GM18907 (cell line): Measurements from ENCODE around the gene KRTAP12-4.
"Not testable (repeated sequence)": the region's sequence is repeated elsewhere in the genome, so short reads cannot be mapped to it uniquely, and the experiment has no call there.

Experiments
- ATAC-seq: cut with Tn5 transposase; IDR thresholded peaks from one replicate; pipeline ENCODE4 v1.9.1; 2021; ENCODE audit warnings: mild to moderate bottlenecking, moderate library complexity; ENCODE audit not compliant: unreplicated experiment

The KRTAP12-4 gene

DNA sequence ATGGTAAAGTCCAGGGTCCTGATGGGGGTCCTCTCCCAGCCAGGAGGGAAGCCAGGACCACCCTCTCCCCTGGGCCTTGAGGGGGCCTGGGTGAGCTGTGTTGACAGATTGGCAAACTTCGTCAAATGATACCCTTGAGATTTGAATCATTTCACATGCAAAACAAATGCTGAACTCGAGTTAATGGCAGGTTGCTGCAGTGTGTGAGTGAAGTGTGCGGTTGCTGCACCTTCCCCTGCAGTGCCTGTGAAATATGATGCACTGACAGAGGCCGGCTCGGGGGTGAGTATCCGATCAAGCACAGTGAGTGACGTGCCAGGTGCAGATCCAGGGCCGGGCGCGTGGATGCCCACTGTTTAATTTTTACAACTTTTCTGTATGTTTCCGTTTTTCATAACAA is 33.2 kb upstream of the KRTAP12-4 start:
- ATAC-seq = no peak

DNA sequence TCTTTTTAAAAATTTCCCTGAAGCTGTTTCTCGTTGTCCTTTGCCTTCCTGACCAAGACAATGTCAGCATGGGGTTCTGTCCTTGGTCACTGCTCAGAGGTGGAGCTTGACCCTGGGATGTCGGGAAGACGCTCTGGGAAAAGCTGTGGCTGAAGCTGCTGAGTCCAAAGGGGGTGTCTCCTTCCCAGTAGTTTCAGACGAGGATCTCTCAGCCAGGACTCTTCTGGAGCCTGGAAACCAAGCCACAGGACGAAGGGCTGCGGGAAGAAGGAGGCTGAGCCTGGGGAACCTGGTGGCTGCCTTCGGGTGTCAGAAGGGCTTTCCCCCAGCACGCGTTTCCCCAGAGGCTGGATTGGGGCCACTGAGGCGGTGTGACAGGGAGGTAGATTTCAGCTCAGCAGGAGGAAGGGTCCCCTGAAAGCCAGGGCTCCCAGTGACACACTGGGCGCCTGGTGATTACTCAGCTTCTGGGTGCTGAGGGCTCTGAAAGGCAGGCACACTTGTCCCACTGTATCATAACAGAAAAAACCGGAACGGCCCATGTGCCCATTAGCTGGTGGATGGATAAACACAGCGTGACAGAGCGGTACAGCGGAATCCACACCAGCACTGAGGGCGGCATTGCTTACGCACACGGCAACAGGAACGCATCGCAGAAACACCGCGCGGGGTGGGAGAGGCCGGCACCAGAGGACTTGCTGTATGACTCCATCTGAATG is 32.5 kb upstream of the KRTAP12-4 start:
- ATAC-seq = no peak

DNA sequence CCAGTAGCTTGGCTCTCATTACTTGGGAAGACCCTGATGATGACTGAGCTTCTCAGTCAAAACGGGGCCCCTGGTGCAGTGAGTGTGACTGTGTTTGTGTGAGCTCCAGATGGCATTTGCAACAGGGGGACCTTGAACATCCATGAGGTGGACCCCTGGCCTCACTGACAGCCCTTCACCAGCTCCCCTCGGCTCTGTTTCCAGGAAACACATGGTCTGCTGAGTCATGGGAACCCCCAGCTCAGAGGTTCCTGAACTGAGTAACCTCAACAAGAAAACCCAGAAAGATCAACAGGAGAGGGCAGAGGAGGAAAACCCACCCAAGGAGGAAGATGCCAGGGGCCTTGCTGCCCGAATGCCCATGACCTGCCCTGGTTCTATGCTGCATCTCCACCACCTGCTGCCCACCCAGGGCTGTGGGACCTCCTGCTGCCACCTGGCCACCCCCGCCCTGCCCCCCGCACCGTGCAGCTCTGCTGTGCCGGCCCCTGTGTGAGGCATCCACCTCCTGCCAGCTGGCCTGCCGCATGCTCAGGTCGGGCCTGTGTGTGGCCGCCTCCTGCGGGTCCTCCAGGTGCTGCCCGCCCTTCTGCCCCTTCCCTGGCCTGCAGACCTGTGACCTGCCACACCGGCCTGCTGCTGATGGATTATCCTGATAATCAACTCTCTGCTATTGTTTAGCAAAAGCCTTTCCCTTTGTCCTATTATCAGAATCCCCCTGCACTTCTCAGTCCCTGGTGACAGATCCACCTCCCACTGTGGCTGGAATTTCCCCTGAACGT is 31.7 kb upstream of the KRTAP12-4 start:
- no peak for ATAC-seq

DNA sequence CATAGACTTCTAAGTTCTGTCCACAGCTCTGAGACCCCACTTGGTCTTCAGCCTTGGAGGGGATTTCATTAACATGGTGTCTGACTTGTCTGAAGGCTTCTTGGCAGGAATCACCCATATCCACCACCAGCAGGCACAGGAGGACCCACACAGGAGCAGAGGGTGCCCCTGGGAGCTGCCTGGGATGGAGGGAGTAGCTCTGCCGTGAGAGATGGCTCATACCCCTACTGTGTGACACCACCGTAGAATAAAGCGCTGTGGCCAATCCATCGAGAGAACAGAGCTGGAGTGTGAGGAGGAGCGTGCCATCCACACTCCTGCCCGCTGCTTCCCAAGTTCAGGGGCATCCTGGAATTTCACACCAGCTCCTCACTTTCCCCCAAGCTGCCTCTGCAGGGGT is 30.6 kb upstream of the KRTAP12-4 start:
- ATAC-seq = not testable (repeated sequence)

DNA sequence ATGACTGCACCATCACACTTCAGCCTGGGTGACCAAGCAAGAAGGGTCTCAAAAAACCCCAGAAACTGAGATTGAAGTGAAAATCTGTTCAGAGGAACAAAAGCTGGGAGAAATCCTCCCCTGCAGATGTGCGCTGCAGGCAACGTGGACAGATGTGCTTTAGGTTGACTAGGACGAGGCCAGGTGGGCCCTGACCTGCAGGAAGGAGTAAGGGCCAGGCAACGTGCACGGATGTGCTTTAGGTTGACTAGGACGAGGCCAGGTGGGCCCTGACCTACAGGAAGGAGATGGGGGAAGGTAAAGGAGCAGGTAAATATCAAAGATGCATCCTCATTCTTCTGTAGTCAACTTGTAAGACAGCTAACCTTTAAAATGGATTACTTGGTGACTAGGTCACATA is 30.0 kb upstream of the KRTAP12-4 start:
- ATAC-seq = no peak

DNA sequence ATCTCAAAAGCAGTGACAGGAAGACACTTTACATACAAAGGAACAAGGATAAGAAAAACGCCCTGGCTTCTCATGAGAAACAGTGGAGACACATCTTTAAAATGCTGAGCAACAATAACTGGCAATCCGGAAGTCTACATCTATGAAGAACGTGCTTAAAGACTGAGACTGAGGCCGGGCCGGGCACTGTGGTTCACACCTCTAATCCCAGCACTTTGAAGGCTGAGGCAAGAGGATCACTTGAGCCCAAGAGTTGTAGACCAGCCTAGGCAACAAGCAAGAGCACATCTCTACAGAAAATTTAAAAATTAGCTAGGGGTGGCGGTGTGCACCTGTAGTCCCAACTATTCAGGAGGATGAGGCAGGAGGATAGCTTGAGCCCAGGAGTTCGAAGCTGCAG is 29.6 kb upstream of the KRTAP12-4 start:
- no peak for ATAC-seq

DNA sequence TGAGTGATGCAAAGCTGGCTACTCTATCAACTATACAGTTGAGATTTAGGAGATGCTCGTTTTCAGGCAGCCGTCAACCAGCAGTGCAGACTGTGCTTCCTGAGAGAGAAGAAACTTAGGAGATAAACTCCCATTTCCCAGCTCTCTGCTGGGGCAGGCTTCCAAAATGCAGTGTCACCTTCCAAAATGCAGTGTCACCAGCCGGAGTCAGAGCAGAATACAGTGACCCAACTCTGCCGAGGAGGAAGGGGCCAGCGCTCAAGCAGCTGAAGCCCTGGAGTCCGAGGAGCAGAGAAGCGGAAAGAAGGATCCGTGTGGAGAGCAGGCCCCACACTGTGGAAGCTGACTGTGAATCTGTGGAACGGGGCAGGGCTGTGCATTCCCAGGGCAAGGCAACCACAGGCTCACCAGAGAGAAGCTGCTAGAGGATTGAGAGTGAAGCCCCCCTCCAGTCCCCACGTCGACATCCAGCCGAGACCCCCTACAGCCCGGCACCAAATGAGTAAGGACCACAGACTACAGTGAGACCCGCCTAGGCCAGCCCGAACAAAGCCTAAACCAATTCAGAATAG is 28.2 kb upstream of the KRTAP12-4 start:
- no peak for ATAC-seq

DNA sequence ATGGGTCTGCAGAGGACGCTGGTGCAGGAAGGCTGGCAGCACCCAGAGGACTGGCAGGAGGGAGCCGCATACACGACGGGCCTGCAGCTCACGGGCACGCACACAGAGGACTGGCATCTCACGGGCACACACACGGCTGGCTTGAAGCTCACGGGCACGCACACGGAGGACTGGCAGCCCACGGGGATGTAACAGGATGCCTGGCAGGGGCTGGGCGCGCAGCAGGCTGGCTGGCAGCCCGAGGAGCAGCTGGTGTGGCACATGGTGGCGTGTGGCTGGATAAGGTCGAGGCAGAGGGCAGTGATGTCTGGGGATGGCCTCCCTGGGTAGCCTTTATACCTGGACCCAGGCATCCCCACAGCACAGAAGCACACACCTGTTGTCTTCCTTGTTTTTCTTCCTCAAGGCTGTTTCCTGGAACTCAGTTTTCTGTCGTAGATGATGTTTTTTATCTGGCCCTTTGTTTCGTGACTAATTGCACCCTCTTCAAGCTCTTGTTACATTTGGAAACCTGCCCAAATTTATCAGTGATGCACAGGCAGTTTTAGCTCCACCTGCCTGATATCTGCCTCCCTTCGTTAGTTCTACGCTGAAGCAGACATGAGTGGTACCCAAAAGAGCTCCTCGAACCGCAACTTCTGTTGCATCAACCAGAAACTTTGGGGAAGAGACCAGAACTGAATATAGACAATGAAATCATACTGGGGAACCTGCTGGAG is 27.6 kb upstream of the KRTAP12-4 start, which contains the start of gene KRTAP12-1:
KRTAP12-1 (minus strand) TSS at position 303 of the 719 bp plus-strand sequence; CDS start at position 263, 40 bp downstream.
- no peak for ATAC-seq

DNA sequence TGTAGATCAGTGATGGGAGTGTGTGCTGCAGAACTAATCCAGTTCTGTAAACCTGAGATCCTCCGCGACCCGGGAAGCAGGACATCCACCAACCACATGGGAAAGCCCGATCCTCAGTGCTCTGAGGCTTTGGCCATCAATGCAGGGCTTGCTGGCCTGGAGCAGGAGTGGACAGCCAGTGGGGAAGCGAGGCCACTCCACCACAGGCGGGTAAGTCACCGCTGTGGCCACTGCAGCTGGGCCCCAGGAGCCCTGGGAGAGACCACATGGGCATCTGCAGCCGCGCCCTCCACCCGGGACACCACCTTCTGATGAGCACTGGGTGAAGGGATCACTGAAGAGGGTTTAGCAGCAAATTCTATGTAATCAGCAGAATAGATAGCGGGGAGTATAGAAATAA is 26.7 kb upstream of the KRTAP12-4 start:
- ATAC-seq = no peak

DNA sequence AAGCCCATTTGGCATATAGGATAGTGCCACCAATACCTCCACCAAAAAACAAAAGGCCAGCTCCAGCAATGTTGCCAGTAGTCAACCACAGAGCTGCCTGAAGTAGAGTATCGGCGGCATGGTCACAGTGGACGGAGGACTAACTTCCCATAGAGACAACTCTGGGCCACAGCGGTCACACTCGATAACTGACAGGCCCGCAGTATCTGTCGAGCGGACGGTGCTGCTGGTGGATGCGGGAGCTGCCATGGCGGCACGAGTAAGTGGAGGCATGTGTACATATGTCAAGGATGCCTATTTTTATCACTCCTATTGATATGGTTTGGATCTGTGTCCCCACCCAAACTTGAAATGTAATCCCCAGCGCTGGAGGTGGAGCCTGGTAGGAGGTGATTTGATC is 23.4 kb upstream of the KRTAP12-4 start:
- ATAC-seq = no peak

DNA sequence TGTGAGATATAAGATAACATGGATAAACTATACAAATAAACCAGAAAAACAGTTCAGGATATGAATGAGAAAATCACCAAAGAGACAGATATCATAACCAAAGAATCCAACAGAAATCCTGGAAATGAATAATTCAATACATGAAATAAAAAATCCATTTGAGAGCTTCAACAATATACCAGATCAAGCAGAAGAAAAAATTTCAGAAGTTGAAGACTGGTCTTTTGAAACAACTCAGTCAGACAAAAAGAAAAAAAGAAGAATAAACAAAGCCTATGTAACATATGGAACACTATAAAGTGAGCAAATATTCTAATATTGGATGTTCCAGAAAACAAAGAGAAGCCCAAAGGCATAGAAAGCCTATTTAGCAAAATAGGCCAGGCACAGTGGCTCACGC is 17.5 kb upstream of the KRTAP12-4 start:
- no peak for ATAC-seq

DNA sequence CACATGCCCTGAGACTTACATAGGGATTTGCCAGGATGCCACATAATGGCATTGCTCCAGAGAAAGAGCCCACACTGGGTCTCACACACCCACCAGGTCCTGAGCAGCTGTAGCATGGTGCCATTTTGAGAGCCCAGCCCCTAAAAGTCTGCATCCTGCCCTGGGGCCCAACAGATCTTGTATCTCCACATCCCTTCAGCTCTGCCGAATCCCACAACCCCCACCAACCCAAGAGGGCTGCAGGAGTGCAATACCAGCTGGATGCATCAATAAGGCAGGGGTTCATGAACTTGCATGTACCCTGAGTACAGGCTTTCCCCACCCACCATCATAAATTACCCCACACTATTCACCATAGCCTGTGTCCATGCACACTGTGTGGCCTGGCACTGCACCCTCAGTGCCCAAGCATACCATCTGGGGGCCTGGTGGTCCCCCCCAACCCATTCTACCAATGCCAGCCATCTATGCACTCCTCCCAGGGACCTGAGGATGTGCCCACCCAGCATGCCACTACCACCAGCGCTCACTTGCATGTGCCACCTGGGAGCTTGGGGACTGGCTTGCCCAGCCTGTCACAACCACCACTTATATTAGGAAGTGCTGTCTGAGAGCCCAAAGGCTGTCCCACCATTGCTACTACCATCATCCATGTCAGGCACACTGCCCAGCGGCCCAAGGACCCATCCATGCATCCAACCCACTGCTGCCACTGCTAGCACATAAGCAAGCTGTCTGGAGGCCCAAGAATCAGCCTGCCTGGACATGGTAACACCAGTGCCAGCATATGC is 16.4 kb upstream of the KRTAP12-4 start:
- ATAC-seq = no peak

DNA sequence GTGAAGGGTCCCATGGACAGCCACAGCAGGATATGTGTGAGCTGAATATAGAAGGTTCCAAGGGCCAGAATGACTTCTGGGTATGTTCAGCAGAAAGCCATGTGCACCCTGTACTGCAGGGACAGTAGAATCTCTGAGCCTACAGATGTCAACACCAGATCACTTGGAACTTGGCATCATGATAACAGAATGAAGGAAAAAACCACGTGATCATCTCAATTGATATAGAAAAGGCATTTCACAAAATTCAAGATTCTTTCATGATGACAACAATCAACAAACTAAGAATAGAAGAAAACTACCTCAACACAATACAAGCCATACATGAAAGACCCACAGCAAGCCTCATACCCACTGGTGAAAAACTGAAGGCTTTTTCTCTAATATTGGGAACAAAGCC is 13.2 kb upstream of the KRTAP12-4 start:
- no peak for ATAC-seq

DNA sequence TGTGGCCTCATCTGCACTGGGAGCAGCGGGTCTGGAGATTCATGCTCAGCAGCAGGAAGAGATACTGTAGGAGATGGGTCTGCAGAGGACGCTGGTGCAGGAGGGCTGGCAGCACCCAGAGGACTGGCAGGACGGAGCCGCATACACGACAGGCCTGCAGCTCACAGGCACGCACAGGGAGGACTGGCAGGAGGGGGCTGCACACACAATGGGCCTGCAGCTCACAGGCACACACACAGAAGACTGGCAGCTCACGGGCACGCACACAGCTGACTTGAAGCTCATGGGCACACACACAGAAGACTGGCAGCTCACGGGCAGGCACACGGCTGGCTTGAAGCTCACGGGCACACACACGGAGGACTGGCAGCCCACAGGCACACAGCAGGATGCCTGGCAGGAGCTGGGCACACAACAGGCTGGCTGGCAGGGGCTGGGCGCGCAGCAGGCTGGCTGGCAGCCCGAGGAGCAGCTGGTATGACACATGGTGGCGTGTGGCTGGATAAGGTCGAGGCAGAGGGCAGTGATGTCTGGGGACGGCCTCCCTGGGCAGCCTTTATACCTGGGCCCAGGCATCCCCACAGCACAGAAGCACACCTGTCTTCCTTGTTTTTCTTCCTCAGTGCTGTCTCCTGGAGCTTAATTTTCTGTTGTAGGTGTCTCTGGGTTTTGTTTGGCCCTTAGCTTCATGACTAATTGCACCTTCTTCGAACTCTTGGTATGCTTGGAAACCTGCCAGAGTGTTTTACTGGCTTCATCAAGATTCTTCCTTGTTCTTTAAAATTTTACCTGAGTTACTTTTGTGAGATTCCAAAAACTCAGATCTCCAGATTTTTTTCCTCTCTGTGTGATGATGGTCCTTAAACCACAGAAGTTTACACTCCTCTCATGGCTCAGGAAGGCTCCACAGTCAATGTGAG is 12.2 kb upstream of the KRTAP12-4 start, which contains the start of gene KRTAP12-2:
KRTAP12-2 (minus strand) TSS at position 527 of the 920 bp plus-strand sequence; CDS start at position 486, 41 bp downstream.
- no peak for ATAC-seq

DNA sequence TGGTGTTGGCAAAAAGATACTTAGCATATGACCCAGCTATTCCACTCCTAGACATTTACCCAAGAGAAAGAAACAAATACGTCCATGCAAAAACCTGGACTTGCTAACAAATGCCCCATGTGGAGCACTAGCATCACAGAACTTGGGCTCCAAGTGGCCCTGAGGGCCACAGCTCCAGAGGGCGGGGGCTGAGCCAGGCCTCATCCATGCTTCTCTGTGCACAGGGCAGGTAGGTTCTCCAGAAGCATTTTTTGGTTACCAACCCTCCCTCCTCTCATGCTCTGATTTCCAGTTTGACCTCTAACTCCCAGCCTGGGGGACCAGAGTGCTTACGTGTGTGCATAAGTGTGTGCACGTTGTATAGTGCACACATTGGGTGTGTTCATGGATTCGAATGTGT is 10.2 kb upstream of the KRTAP12-4 start:
- ATAC-seq = no peak

DNA sequence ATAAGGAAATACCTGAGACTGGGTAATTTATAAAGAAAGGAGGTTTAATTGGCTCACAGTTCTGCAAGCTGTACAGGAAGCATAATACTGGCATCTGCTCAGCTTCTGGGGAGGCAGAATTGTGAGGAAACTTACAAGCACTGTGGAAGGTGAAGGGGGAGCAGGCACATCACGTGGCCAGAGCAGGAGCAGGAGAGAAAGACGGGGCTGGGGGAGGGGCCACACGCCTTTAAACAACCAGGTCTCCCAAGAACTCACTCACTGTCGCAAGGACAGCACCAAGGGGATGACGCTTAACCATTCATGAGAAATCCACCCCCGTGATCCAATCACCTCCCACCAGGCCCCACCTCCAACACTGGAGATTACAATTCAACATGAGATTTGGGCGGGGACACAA is 7.1 kb upstream of the KRTAP12-4 start:
- not testable (repeated sequence) for ATAC-seq

DNA sequence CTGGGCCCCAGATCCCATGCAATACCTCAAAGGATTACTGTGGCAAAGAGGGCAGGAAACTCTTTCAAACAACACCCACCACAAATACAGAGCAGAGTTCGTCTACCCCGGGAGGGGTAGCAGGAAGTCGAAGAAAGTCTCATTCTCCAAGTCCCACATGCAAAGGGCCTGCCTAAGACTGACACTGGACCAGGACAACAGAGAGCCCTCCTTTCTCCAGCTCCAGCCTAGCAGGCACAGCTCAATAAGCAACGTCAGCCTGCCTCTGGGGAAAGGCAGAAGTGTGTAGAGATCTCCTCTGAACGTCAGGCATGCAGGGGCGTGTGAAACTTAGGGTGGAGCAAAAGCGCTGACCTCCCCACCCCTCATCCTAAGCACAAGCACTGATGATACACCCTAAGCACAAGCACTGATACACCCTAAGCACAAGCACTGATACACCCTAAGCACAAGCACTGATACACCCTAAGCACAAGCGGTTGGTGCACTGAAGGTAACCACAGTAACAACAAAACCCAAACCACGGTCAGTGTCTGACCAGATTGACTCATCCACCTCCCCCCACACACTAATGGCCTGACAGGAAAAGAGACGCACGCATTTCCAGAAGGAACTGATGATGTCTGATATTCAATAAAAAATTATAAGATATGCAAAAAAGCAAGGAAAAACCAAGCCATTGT is 4.6 kb upstream of the KRTAP12-4 start:
- ATAC-seq = no peak

DNA sequence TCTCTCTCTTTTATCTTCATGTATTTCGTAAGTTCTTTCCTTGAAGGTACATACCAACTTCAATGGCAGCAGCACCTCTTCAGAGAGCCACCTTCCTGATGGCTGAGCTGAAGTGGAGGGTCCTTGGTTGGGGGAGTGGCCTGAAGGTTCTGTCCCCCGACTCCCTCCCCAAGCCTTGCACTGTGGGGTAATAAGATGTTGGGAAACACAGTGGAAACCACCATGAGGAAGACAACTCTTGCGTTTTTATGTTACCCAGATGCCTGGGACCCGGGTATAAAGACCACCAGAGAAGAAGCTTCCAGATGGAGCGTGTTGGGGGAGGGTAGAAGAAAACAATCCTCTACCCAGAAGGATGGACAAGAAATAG is 4.1 kb upstream of the KRTAP12-4 start:
- no peak for ATAC-seq
